GM12801 (cell line): ENCODE results near the gene PTPN9.

Experiments used
- CTCF ChIP-seq: IDR thresholded peaks from one replicate; pipeline ENCODE4 v1.5.1; 2011; ENCODE audit warnings: control low read depth; ENCODE audit not compliant: insufficient read length; ENCODE audit errors: extremely low read depth

PTPN9 gene

GRCh38 chr15:75573648-75574384 is 5.3 kb downstream of the PTPN9 start:
- no peak for TF ChIP-seq CTCF

GRCh38 chr15:75570126-75570845 is 8.8 kb downstream of the PTPN9 start:
- TF ChIP-seq CTCF = no peak

DNA sequence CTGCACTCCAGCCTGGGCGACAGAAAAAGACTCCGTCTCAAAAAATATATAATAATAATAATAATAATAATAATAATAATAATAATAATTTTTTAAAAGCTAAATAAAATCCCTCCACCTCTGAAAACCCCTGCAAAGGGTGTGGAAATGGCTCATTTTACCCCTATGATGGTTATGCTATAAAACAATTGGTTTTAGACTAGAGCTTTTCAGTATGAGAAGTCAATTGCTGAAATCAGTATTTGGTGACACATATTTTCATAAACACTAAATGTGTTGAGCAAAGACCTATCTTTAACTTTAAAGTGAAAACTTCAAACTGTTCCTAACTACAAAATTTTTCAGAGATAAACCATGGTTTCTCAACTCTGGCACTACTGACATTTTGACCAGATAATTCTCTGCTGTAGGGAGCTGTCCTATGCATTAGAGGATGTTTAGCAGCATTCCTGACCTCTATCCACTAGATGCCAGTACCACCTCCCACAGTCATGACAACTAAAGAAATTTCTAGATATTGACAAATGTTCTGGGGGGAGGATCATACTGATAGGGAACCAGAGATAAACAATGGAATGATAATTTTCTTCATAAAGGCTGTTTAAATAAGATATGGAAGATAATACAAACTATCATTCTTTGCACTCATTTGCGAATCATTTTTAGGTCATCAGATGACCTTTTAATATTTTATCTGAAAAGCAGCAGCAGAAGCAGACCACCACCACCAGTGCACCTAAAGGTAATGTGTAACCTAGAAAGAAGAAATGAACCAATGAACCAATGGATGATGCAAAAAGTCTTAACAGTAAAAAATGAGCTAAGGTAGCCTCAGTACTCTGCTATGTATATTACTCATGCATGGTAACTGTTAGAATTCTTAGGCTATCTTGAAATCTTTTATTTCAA is 13.8 kb downstream of the PTPN9 start:
- no peak for TF ChIP-seq CTCF

- no peak for TF ChIP-seq CTCF
These were observed 17.2 kb downstream of the PTPN9 start for GRCh38 chr15:75561888-75562287.

GRCh38 chr15:75554717-75555116 is 24.4 kb downstream of the PTPN9 start:
- no peak for TF ChIP-seq CTCF

GRCh38 chr15:75553659-75554058 is 25.5 kb downstream of the PTPN9 start:
- TF ChIP-seq CTCF = no peak

DNA sequence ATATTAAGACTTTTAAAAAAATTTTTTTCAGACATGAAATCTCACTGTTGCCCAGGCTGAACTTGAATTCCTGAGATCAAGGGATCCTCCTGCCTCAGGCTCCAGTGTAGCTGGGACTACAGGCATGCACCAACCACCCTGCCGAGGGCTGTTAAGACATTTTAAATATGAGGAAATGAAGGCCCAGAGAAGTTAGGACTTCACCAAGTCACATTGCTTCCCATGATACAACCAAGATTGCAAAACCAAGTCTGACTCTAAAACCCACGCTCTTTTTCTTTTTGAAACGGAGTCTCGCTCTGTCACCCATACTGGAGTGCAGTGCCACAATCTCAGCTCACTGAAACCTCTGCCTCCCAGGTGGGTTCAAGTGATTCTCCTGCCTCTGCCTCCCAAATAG is 28.0 kb downstream of the PTPN9 start:
- no peak for TF ChIP-seq CTCF
